ENCODE results near the gene CDC14C.
"Not testable (repeated sequence)": the region's sequence is repeated elsewhere in the genome, so short reads cannot be mapped to it uniquely, and the experiment has no call there.

Gene CDC14C

DNA sequence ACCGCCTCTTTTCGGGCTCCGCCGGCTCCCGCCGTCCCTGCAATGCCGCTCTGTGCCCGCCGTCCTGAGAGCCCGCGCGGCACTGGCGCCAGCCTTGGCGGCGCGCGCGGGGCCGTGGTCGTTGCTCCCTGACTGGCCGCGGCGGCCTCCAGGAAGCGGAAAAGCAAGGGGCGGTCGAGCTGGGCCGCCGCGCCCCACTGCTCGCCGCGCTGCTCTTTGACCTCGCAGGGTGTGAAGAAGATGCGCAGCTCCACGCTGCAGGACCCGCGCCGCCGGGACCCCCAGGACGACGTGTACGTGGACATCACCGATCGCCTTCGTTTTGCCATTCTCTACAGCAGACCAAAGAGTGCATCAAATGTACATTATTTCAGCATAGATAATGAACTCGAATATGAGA, at the start of gene CDC14C:
Gene CDC14C, plus strand, starts transcription at position 115 of the 400 bp plus-strand sequence. Its CDS starts 126 bp downstream, at position 241.
- DNase-seq (ENCODE audit: low read depth): no peak

DNA sequence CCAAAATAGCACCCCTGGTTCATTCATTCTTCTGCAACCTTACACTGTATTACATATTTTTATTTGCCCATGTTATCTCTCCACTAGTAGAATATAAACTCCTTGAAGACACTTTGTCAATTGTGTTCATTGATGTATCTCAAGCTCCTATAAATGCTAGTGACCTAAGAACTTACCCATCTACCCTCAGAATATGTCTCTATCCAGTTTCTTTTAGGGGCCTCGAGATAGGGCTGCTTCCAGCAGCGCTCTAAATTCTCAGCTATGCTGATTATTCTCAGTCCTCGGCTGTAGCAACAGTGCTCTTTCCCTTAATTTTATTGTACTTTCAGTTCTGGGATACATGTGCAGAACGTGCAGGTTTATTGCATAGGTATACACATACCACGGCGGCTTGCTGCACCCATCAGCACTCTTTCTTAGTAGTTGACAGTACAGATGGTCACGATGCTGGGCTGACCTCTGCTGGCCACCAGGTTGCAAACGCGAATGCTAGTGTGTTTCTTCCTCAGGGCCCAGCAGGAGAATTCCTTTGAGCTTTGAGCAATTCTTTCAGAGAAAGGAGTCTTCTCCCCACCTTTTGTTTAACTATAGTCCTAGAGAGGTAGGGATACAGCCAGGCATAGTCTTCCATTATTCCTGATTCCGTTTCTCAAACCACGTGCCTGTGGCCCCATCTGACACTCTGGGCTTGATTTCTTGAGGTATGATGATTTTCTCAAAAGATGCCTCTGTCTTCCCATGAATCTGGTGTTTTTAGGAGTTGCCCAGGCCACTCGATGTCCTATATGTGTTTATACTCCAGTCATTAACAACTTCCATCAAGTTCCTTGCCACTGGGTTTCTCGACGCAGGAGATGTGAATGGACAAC, 49.1 kb upstream of the CDC14C start:
- no peak for DNase-seq (ENCODE audit: low read depth)

DNA sequence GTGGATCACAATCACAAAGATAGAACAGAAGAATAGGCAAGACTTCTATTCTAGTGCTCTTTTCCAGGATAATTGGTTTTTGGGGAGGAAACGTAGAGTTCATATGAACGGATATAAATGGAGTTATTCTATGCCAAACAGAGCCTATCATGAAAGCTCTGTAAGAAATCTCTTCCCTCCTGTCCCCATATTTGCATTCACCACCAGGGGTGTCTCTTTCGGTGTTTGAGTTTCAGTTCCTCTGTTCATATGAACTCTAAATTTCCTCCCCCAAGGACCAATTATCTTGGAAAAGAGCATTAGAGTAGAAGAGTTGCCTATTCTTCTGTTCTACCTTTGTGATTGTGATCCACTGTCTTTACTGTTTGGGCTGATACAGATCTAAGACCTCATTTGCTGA, 48.3 kb upstream of the CDC14C start:
- no peak for DNase-seq (ENCODE audit: low read depth)

DNA sequence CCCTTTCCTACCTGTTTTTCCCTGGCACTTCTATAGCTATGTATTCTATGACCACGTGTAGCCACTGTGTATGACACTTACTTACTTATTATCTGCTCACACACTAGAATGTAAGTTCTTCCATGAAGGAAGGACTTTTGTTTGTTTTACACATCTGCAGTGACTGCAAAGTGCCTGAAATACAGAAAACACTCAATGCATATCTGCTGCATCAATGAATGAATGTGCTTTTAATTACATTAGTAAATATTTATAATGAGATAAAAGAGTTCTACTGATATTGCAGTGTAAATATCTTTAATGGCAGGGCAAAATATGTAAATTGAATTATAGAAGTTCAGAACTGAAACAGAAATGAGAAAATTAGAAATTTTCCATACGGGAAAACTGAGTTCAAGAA, 43.5 kb upstream of the CDC14C start:
- no peak for DNase-seq (ENCODE audit: low read depth)

DNA sequence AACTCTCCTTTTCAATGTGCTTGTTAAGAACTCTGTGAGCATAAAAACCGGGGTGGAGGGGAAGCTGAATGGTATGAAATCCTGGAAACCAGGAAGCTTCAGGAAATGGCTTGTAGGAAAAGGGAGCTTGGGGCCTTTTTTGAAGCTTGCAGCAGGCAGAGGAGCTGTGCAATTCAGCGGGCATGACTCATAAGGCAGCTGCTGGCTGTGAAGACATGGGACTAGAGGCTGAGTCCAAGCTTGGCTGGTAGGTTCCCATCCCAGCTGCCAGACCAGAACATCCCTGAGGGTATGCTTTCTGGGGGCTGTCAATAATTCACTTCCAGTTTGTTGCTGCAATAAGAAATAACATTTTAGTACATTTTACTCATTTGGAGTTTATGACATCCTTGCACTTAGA, 36.8 kb upstream of the CDC14C start:
- DNase-seq (ENCODE audit: low read depth): peak; percentile 3

DNA sequence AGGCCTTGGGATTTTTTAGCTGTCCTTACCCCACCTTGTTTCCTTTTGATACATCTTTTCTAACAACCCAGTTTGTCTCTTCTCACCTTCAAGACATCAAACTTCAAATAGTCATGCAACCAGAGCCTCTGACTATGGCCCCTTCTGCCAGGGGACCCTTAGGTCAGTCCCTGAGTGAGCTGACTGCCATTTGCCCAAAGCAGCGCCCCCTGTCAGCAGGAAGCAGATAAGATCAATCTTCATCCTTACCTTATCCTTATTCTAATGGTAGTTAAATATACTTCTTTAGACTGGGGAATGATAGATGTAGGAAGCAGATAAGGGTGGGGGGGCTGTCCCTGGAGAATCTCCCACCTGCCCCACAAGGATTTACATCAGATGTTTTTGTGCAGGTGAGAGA, 29.8 kb upstream of the CDC14C start:
- no peak for DNase-seq (ENCODE audit: low read depth)

DNA sequence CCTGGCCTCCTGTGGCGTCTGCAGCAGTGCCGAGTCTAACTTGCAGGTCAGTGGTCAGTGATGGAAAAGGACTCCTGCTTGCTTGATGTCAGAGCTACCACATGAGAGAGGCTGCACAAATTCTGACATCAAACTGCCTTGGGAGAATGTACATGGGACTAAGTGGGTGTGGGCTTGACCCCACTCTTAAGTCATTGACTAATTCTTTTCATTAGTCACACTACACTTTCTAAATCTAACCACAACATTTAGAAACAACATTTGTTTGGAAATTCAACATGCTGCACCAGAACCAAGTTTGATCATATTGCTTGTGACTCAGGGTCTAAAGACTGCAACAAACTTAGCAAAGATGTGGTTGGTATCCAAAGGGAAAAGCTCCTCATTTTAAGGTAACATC, 24.4 kb upstream of the CDC14C start:
- peak; percentile 55 for DNase-seq (ENCODE audit: low read depth)

DNA sequence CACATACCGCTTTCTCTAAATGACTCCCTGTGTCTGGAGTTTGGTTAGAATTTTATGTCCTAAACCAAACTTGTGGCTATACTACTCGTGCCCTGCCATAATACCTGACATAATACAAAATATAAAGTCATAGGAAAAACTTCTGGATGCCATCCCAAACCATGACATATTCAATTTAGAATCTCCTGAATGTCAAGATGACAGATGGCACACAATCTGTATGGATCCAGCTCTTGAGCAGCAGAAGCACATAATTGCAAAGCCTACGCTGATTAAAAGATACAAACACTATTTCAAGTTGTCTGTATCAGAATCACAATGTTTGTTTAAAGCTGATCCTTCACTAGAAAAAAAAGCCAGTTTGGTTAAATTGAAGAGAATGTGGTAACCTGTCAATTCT, 22.4 kb upstream of the CDC14C start:
- no peak for DNase-seq (ENCODE audit: low read depth)

DNA sequence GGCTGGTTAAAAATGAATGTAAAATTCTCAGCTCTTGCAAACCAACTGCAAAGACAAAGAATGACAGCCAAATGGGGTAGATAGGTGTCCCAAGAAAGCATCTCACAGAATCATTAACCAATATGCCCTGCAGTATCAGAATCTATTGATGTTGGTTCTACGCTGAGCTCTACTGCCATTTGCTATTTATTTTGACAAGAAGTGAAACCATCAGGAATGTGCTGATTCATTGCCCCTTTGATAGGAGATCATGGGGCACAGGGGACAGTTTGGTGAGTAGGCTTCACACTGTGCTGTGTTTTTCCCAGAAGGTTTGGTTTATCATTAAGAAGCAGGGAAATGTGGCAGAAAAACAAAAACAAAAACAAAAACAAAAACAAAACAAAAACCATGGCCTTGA, 19.4 kb upstream of the CDC14C start:
- DNase-seq (ENCODE audit: low read depth): no peak

DNA sequence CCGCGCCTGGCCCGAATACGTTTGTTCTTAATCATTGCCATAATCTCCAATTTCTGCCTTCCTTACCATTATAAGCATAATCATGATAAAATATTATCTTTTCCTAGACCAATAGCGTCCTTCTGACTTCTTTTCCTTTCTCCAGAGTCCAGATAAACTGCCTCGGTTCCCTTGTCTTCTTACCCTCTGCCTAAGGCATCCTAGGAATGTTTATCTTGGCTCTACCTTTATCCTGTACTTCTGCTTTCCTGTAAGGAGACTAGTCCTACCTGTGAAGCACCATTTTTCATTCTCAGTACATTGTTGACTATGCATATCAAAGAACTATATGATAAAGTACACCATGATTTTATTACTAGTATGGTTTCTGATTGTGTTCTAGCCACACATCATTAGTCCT, 18.7 kb upstream of the CDC14C start:
- not testable (repeated sequence) for DNase-seq (ENCODE audit: low read depth)

DNA sequence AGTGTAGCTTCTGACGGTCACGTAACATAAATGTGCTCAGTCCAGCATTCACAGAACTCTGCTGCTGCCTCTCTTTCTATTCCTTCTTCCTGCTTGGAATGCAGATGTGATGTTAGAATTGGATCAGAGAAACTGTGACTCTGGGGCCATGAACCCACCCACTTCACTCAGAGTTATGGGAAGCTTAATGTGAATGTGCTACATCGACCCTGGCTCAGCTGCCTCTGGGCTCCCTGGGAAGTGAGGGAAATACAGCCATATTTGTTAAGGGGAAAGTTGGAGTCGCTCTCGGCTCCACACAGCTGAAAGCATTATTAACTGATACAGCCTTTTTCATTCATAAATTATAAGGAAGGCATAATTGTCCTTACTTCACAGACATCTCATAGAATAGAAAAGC, 14.5 kb upstream of the CDC14C start:
- not testable (repeated sequence) for DNase-seq (ENCODE audit: low read depth)

DNA sequence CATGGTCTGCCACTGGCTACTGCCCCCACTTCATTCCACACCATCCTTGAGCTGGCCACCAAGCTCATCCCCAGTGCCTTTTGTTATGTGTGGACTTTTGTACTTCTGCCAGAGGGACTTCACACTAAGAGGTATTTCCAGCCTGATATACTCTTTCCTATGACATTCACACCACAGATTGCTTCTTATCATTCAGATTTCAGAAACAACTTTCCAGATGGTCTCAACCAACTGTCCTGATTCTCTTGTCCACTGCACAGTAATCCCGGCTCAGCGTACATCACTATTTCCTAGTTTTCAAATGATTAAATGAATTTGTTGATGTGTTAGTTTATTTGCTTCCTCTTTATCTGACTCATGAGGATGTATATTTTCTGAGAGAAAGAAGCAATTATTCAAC, 7.1 kb downstream of the CDC14C start:
- no peak for DNase-seq (ENCODE audit: low read depth)

DNA sequence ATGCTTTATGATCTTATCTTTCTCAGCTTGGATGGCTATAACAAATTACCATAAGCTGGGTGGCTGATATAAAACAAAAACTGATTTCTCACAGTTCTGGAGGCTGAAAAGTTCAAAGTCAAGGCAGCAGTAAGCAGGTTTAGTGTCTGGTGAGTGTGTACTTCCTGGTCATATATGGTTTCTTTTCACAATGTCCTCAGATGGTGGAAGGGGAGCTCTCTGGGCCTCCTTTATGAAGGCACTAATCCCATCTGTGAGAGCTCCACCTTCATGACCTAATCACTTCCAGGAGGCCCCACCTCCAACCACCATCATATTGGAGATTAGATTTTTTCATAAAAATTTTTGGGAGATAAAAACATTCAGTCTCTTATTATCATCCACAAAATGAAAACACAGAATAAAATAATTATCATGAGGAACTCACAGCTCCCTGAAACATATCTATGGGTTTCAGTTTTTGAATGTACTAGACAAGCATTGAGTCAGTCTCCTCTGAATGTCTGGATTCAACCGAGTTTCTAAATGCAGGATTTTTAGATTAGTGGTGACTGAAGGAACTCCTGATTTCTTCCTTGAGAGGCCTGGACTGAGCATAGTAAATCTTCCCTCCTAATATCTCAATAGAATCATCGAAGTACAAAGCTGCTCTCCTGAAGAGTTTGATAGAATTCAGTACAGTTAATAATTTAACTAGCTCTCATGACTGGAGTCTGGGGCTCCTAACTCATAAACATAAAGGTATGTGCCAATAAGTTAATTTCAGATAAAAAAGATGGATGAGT, 8.0 kb downstream of the CDC14C start:
- DNase-seq (ENCODE audit: low read depth): no peak

DNA sequence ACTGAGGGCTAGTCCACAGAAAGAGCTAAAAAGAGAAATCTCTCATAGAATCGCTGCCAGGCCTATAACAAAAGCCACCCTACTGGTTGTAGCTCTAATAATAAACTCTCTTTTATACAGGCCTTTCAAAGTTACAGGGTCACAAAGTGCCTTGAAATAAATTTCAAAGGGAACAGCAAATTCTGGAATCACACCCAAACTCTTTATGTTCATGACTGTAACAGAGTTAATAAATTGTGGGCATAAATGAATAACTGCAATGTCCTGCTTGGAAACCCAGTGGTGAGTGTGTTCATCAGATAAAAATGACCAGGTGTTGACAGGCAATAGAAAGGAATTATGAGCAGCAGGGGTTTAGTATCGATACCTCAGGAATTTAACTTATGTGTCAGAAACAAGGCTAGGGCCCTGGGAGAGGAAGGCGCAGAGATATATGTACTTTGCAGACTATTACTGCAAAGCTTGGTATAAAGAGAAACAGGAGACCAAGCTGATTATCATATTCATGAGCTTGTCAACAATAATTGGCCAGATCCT, 9.3 kb downstream of the CDC14C start:
- no peak for DNase-seq (ENCODE audit: low read depth)

DNA sequence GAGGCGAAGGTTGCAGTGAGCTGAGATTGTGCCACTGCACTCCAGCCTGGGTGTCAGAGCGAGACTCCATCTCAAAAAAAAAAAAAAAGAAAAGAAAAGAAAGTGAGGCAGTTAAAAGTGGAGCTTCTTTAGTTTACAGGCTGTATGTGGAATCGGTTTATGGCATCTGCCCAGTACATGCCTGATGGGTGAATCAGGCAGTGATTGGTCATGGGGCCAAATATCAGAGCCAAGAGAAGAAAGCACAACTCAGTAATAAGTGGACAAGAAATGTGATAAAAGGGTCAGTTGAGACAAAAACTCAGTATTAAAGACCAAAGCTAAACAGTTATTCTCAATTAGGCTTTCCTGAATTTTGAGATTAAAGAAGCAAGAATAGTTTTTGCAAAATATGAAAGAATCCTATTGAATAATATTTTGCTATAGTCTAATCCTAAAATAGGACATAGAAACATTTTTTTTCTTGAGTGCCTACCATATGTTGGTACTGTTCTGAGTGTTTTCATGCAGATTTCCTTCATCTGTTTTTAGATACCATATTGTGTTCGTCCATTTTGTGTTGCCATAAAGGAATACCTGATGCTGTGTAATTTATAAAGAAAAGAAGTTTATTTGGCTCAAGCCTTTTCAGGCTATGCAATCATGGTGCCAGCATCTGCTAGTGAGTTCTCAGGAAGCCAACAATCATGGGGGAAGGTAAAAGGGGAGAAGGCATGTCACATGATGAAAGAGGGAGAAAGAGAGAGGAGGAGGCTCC, 14.4 kb downstream of the CDC14C start:
- peak; percentile 65 for DNase-seq (ENCODE audit: low read depth)

DNA sequence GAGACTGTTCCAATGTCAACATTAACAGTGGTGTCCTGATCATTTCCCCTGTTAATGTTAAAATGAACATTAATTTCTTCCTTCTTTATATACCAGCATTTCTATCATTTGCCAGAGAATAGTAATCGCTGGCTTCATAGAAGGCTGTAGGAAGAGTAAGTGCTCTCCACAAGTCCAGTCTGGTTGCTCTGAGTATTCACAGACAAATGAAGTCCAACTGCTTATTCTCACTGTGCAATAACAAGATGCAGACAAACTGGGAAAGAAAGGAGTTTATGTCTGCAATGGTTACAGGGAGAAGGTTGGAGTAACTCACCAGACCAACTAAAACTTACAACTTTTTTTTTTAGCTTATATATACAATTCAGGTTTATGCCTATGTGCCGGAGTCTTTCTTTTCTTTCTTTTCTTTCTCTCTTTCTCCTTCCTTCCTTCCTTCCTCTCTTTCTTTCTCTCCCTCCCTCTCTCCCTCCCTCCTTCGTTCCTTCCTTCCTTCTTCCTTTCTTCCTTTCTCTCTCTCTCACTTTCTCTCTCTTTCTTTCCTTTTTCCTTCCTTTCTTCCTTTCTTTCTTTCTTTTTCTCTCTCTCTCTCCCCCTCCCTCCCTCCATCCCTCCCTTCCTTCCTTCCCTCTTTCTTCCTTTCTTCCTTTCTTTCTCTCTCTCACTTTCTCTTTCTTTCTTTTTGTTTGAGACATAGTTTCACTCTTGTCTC, 19.1 kb downstream of the CDC14C start:
- no peak for DNase-seq (ENCODE audit: low read depth)

DNA sequence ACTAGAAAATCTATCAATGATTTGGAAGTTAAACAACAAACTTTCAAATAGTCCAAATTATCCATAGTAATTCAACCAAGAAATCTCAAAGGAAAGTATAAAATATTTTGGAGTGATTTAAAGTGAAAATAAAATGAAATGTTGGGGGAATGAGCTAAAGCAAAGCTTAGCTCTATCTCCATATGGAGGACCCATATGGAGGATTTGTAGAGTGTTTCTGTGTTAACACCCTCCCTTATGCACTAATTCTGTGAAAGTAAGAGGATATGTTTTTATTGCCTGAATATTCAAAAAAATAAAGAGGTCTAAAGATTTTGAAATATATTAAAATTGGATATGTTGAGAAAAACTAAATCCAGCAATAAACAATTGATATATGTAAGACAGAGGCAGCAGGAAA, 31.6 kb downstream of the CDC14C start:
- DNase-seq (ENCODE audit: low read depth): no peak

DNA sequence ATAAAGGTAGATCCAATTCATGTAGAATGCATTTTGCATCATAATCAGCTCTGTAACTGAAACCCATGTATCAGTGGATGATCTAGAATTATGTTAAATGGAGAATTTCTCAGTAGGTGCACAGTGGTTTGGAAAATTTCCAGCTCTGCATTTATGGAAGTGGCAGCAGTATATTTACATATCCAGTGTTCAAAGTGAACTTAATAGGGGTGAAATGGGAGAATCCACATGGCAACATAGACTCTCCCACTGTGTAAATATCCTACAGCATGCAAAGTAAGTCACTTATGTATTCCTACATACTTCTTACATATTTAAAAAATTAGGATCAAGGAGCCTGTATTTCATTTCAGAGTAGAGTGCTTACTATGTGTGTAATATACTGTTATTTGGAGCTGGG, 35.3 kb downstream of the CDC14C start:
- no peak for DNase-seq (ENCODE audit: low read depth)

DNA sequence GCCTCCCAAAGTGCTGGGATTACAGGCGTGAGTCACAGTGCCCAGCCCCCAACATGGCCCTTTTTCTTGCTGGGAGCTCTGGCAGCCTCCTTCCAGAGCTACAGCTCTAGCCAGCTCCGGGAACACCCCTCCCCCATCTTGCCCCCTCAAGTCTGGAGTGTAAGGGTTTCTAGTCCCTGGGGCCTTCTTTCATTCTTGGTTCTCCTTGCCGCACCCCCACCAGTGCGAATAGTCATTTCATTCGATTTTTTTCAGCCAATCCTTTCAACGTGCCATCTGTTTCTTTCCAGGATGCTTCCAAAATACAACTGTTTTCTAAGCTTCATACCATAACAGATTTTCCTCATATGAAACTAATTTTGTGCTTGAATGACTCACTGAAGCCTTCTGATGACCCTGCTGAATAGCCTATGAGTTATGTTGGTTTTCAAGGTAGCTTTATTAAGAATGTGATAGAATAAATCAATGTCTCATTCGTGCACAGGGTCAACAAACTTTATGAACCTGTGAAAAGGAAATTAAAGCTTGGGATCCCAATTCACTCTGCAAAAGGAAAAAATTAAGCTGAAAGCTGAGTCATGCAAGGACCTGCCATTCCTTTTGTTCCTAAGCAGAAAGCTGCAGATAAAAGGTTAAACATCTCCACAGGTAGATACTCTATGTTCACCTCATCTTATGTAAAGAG, 38.6 kb downstream of the CDC14C start:
- DNase-seq (ENCODE audit: low read depth): peak; percentile 38

DNA sequence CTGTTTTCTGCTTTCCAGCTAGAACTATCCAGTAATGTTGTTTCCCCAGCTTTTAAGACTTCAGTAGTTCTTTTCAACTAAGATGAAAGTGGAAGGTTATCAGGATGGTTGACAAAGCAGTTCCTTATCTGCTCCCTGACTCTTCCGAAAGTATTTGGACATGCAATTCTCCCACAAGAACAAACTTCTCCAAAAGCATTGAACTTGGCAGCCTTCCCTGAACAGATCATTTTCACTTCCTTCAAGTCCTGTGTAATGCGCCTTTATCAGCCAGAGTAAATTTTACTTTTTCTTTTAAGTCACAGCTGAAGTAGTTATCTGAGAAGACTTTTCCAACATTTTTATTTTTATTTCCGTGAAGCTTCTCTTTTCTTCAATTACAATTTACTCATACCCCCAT, 39.7 kb downstream of the CDC14C start:
- DNase-seq (ENCODE audit: low read depth): no peak

DNA sequence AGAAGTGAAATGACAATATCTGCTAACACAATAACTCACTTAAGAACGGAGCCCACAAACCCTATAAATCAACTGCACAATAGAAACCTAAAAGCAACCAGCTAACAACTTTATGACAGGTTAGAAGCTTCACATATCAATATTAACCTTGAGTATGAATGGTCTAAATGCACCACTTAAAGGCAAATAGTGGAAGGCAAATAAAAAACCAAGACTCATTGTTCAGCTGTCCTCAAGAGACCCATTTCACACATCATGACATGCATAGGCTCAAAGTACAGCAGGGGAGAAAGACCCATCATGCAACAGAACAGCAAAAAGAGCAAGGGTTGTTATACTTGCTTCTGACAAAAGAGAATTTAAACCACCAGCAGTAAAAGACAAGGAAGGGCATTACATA, 46.8 kb downstream of the CDC14C start:
- no peak for DNase-seq (ENCODE audit: low read depth)
